Left lung (tissue), 10 donors: ENCODE measurements around the gene PCLO. TPM values are rescaled to one million over a fixed set of nuclear protein-coding genes. Genes with fewer than 3 reads are reported as not detected.

Experiments
- ATAC-seq: fragments of 200-7000 bp; cut with Tn5 transposase; one replicate; pipeline ENCODE4 v1.9.1; 2020; ENCODE audit warnings: moderate library complexity
- DNase-seq, 4 donors: peaks; one replicate each; pipeline ENCODE4 v3.0.0-alpha.2; 2013 to 2020
- H3K27ac ChIP-seq, 2 donors: fragments of 200-600 bp; sonication (generic) in 1 of 2; one replicate each; pipeline versions ENCODE4 v1.5.0 to v1.8.0; 2020 to 2021
- H3K27me3 ChIP-seq, 2 donors: fragments of 200-600 bp; sonication (generic) in 1 of 2; one replicate each; pipeline versions ENCODE4 v1.5.0 to v1.8.0; 2020 to 2021
- H3K36me3 ChIP-seq, 2 donors: fragments of 200-600 bp; sonication (generic) in 1 of 2; one replicate each; pipeline versions ENCODE4 v1.5.0 to v1.8.0; 2020 to 2021
- H3K4me1 ChIP-seq, 2 donors: fragments of 200-600 bp; one replicate each; pipeline ENCODE4 v1.8.0; 2021
- H3K4me3 ChIP-seq, 2 donors: fragments of 200-600 bp; sonication (generic) in 1 of 2; one replicate each; pipeline versions ENCODE4 v1.5.0 to v1.8.0; 2020 to 2021; ENCODE audit warnings: mild to moderate bottlenecking in 1 of 2
- H3K9me3 ChIP-seq, 2 donors: fragments of 200-600 bp; sonication (generic) in 1 of 2; one replicate each; pipeline versions ENCODE4 v1.5.0 to v1.8.0; 2020 to 2021
- CTCF ChIP-seq, 2 donors: fragments of 200-600 bp; sonication (generic) in 1 of 2; IDR thresholded peaks; one replicate each; pipeline versions ENCODE4 v1.5.0 to v1.8.0; 2021; ENCODE audit warnings: antibody characterized with exemption in 2 of 2
- intact Hi-C, 2 donors: fragments of 100-400 bp; cut with DNase I; formaldehyde crosslinking; loops; one replicate each; pipeline versions ENCODE4 v1.11.2 to v1.14.2; 2022
- polyA plus RNA-seq, 6 donors: library from polyadenylated mRNA; unstranded; fragments of 120-200 nt; gene quantifications; one replicate each; pipeline ENCODE4 v1.2.1, GENCODE V29; 2013; ENCODE audit not compliant: insufficient read length in 6 of 6
- total RNA-seq, 2 donors: library from RNA; stranded (reverse); fragmentation: NEBNext Ultra II Directional; extraction: Animal tissue kit (Norgen Biotek cat#: 25700); gene quantifications; one replicate each; pipeline ENCODE4 v1.2.1, GENCODE V29; 2021
- donor health status: DM: no; HTN: yes; CAD: no.
- donor health status: DM: no; HTN: no; CAD: no.

PCLO gene
- total and polyA plus RNA-seq, 8 donors: 5.3 to 7.7 (median 5.9) TPM

- no peaks in the 10 kb centered on the region for H3K4me1 ChIP-seq
- H3K36me3 ChIP-seq: no peaks in the 10 kb centered on the region
- H3K9me3 ChIP-seq: no peaks in the 10 kb centered on the region
- no peak for TF ChIP-seq CTCF (IDR thresholded peaks at IDR 0.05)
- no peaks in the 10 kb centered on the region for H3K27me3 ChIP-seq
- H3K4me3 ChIP-seq: no peak overlapping the region
- ATAC-seq (no peak), DNase-seq (no peak)
- intact Hi-C loops: no loop called here
- no peak overlapping the region for H3K27ac ChIP-seq
Measured at GRCh38 chr7:82803411-82803810, 359.3 kb downstream of the PCLO start.

DNA sequence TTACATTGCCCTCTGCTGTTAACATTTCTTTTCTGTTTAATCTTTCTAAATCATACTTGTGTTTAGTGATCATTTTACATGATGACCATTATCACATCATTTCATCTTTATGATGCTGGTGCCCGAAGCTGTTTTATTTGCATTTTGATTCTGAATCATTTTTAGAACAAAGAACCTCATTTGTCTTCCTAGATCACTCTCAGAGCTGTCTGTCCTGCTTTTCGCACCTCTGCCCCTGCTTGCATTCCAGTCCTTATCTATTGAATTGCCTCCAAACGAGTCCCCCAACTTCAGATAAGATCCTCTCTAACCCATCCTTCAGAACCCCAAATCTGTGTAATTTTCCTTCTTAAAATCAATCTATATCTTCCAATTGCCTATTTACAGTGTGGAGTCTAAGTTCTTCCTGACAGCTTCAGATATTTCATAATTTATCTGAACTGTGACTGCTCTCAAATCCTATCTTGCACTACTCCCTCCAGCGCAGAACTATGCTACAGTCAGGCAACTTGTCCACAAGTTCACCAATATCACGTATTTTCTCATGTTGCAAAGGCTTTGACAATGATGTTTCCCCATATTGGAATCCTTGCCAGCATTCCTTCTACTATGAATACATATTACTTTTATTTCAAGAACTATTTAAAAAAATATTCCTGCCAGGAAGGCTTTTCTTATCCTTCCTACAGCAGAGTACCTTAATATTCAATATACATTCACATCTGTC, 372.6 kb downstream of the PCLO start:
- TF ChIP-seq CTCF (IDR thresholded peaks at IDR 0.05): no peak
- Histone ChIP-seq H3K27ac (no peak overlapping the region), H3K4me3 (no peak overlapping the region), H3K27me3 (no peaks in the 10 kb centered on the region), H3K9me3 (peaks cover 0 to 3% of the 10 kb centered on the region in 2 donors), H3K4me1 (no peaks in the 10 kb centered on the region), H3K36me3 (no peaks in the 10 kb centered on the region)
- intact Hi-C loops: no loop called here
- ATAC-seq (no peak), DNase-seq (peak in 1 of 4 donors; percentile 9)

DNA sequence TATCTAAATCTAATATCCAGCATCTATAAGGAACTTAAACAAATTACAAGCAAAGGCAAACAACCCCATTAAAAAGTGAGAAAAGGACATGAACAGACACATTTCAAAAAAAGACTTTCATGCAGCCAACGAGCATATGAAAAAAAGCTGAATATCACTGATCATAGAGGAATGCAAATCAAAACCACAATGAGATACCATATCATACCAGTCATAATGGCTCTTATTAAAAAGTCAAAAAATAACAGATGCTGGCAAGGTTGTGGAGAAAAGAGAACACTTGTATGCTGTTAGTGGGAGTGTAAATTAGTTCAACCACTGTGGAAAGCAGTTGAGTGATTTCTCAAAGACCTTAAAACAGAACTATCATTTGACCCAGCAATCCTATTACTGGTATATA, 384.7 kb downstream of the PCLO start:
- Histone ChIP-seq H3K27ac (no peak overlapping the region), H3K4me1 (no peaks in the 10 kb centered on the region), H3K9me3 (no peaks in the 10 kb centered on the region), H3K27me3 (no peaks in the 10 kb centered on the region), H3K36me3 (no peaks in the 10 kb centered on the region), H3K4me3 (no peak overlapping the region)
- ATAC-seq: no peak
- DNase-seq: no peak
- intact Hi-C loops: no loop called here
- TF ChIP-seq CTCF (IDR thresholded peaks at IDR 0.05): no peak

GRCh38 chr7:82762880-82763279, 399.8 kb downstream of the PCLO start:
- ATAC-seq: no peak

DNA sequence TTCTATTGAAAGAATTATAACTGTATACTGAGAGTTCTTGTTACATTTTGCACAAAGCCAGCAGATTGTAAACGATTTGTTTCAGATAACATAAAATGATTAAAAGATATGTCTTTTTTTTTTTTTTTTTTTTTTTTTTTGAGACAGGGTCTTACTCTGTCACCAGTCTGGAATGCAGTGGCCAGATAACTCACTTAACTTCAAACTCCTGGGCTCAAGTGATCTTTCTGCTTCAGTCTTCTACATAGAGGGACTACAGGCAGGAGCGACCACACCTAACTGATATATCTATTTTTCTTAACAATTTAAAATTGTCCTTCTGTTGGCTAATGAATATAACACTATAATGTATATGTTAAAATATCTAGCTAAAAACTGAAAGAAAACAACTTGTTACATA, 401.9 kb downstream of the PCLO start:
- DNase-seq (no peak), ATAC-seq (no peak)
- Histone ChIP-seq H3K4me3 (no peak overlapping the region), H3K9me3 (no peaks in the 10 kb centered on the region), H3K27me3 (no peaks in the 10 kb centered on the region), H3K27ac (no peak overlapping the region), H3K36me3 (no peaks in the 10 kb centered on the region), H3K4me1 (no peaks in the 10 kb centered on the region)
- intact Hi-C loops: no loop called here
- no peak for TF ChIP-seq CTCF (IDR thresholded peaks at IDR 0.05)

More at GRCh38 chr7:82762880-82763279, 399.8 kb downstream of the PCLO start:
- Histone ChIP-seq H3K27ac (no peak overlapping the region), H3K4me3 (no peak overlapping the region), H3K36me3 (no peaks in the 10 kb centered on the region), H3K27me3 (no peaks in the 10 kb centered on the region), H3K9me3 (no peaks in the 10 kb centered on the region), H3K4me1 (no peaks in the 10 kb centered on the region)
- no peak for DNase-seq
- intact Hi-C loops: no loop called here
- no peak for TF ChIP-seq CTCF (IDR thresholded peaks at IDR 0.05)
